Measurements from ENCODE around the gene CPED1. TPM values are rescaled to one million over a fixed set of nuclear protein-coding genes. Genes with fewer than 3 reads are reported as not detected.
"Not testable (repeated sequence)": the region's sequence is repeated elsewhere in the genome, so short reads cannot be mapped to it uniquely, and the experiment has no call there.

The CPED1 gene
- total RNA-seq, 2 donors from 2014 or later: 5.3 to 7.3 TPM

GRCh38 chr7:121313220-121313792 lies 324.8 kb downstream of the CPED1 start:
- ATAC-seq (no peak), DNase-seq (no peak)
- TF ChIP-seq CTCF (IDR thresholded peaks at IDR 0.05): no peak
- TF ChIP-seq POLR2A (IDR thresholded peaks at IDR 0.05): no peak
- Histone ChIP-seq H3K27ac (no peak overlapping the region), H3K4me3 (no peak overlapping the region), H3K9me3 (no peaks in the 10 kb centered on the region), H3K27me3 (no peaks in the 10 kb centered on the region), H3K4me1 (peaks cover 8% of the 10 kb centered on the region), H3K36me3 (replicated peaks in 1 of 2; ENCODE audit: insufficient read depth in 1 of 2, low read depth in 2 of 2) (no peaks in the 10 kb centered on the region)
- intact Hi-C loops (cut with DNase I): no loop called here
- WGBS, 2 donors: 54 to 57% methylated on average over 3 of the region's 3 CpGs

- H3K36me3 ChIP-seq (replicated peaks in 1 of 2; ENCODE audit: insufficient read depth in 1 of 2, low read depth in 2 of 2): no peaks in the 10 kb centered on the region
- no peak overlapping the region for H3K27ac ChIP-seq
- ATAC-seq (peak; percentile 67), DNase-seq (no peak)
- no peaks in the 10 kb centered on the region for H3K9me3 ChIP-seq
- no peaks in the 10 kb centered on the region for H3K27me3 ChIP-seq
- WGBS, 2 donors: 10 to 20% methylated on average over 9 of the region's 9 CpGs
- no peak overlapping the region for H3K4me3 ChIP-seq
- TF ChIP-seq CTCF (IDR thresholded peaks at IDR 0.05) (no peak), POLR2A (IDR thresholded peaks at IDR 0.05) (no peak)
- peaks cover 8% of the 10 kb centered on the region for H3K4me1 ChIP-seq
- intact Hi-C loops (cut with DNase I): no loop called here
These were observed 325.5 kb downstream of the CPED1 start for GRCh38 chr7:121313793-121314676.

- H3K9me3 ChIP-seq; intact Hi-C loops (cut with DNase I); DNase-seq; H3K36me3 ChIP-seq (replicated peaks in 1 of 2; ENCODE audit: insufficient read depth in 1 of 2, low read depth in 2 of 2); ATAC-seq; H3K4me3 ChIP-seq; H3K4me1 ChIP-seq; H3K27me3 ChIP-seq; H3K27ac ChIP-seq: not testable (repeated sequence)
- 88 to 96% methylated on average over 3 of the region's 3 CpGs for WGBS, 2 donors
These were observed 326.7 kb downstream of the CPED1 start for GRCh38 chr7:121315170-121315569.

- Histone ChIP-seq H3K27ac (no peak overlapping the region), H3K9me3 (no peaks in the 10 kb centered on the region), H3K36me3 (replicated peaks in 1 of 2; ENCODE audit: insufficient read depth in 1 of 2, low read depth in 2 of 2) (no peaks in the 10 kb centered on the region), H3K27me3 (no peaks in the 10 kb centered on the region), H3K4me1 (no peaks in the 10 kb centered on the region), H3K4me3 (no peak overlapping the region)
- WGBS, 2 donors: 32 to 38% methylated on average over 3 of the region's 3 CpGs
- intact Hi-C loops (cut with DNase I): no loop called here
- ATAC-seq: no peak
- no peak for DNase-seq
- no peak for TF ChIP-seq CTCF (IDR thresholded peaks at IDR 0.05)
- TF ChIP-seq POLR2A (IDR thresholded peaks at IDR 0.05): no peak
These were observed 333.9 kb downstream of the CPED1 start for GRCh38 chr7:121322460-121322859.

GRCh38 chr7:121323515-121324302 lies 335.2 kb downstream of the CPED1 start:
- 67% methylated on average over 5 of the region's 5 CpGs for WGBS, 2 donors
- H3K36me3 ChIP-seq (replicated peaks in 1 of 2; ENCODE audit: insufficient read depth in 1 of 2, low read depth in 2 of 2): no peaks in the 10 kb centered on the region
- H3K27ac ChIP-seq: no peak overlapping the region
- DNase-seq (no peak), ATAC-seq (no peak)
- intact Hi-C loops (cut with DNase I): no loop called here
- H3K27me3 ChIP-seq: no peaks in the 10 kb centered on the region
- H3K4me1 ChIP-seq: peaks cover 2% of the 10 kb centered on the region
- H3K4me3 ChIP-seq: no peak overlapping the region
- TF ChIP-seq CTCF (IDR thresholded peaks at IDR 0.05) (no peak), POLR2A (IDR thresholded peaks at IDR 0.05) (no peak)
- no peaks in the 10 kb centered on the region for H3K9me3 ChIP-seq

All from body of pancreas (tissue), 4 donors.